ENCODE measurements around the gene RCE1.

The RCE1 gene

GRCh38 chr11:66848671-66849500, 5.6 kb downstream of the RCE1 start (continued):
- TF ChIP-seq POU6F1 (CRISPR knock-in tag; IDR thresholded peaks at IDR 0.05; ENCODE audit: borderline replicate concordance, low read depth): no peak
- no peak for TF ChIP-seq BACH2 (CRISPR knock-in tag; IDR thresholded peaks at IDR 0.05; ENCODE audit: borderline replicate concordance)
- no peak for TF ChIP-seq OSR1 (CRISPR knock-in tag; IDR thresholded peaks at IDR 0.05)
- no peak for TF ChIP-seq ISL1 (CRISPR knock-in tag; IDR thresholded peaks at IDR 0.05)
- no peak for TF ChIP-seq ZNF8 (CRISPR knock-in tag; IDR thresholded peaks at IDR 0.05)
- TF ChIP-seq ARNTL (CRISPR knock-in tag; IDR thresholded peaks at IDR 0.05; ENCODE audit: borderline replicate concordance, low read depth): no peak
- TF ChIP-seq PATZ1 (CRISPR knock-in tag; IDR thresholded peaks at IDR 0.05; ENCODE audit: borderline replicate concordance): no peak

- TF ChIP-seq ESRRG (CRISPR knock-in tag; IDR thresholded peaks at IDR 0.05) (no peak), PPARA (CRISPR knock-in tag; IDR thresholded peaks at IDR 0.05; ENCODE audit: borderline replicate concordance) (no peak), PATZ1 (CRISPR knock-in tag; IDR thresholded peaks at IDR 0.05; ENCODE audit: borderline replicate concordance) (no peak), ZC3H10 (CRISPR knock-in tag; IDR thresholded peaks at IDR 0.05) (no peak), GLIS3 (CRISPR knock-in tag; IDR thresholded peaks at IDR 0.05) (no peak), RARB (CRISPR knock-in tag; IDR thresholded peaks at IDR 0.05) (no peak), CSRNP3 (CRISPR knock-in tag; IDR thresholded peaks at IDR 0.05) (no peak), POU6F1 (CRISPR knock-in tag; IDR thresholded peaks at IDR 0.05; ENCODE audit: borderline replicate concordance, low read depth) (no peak), TSHZ2 (CRISPR knock-in tag; IDR thresholded peaks at IDR 0.05) (no peak), TCF4 (CRISPR knock-in tag; IDR thresholded peaks at IDR 0.05; ENCODE audit: borderline replicate concordance) (no peak), ZFP30 (CRISPR knock-in tag; IDR thresholded peaks at IDR 0.05) (no peak), TOX (CRISPR knock-in tag; IDR thresholded peaks at IDR 0.05; ENCODE audit: borderline replicate concordance) (no peak), CREB5 (CRISPR knock-in tag; IDR thresholded peaks at IDR 0.05; ENCODE audit: low read depth) (no peak), OSR1 (CRISPR knock-in tag; IDR thresholded peaks at IDR 0.05) (no peak)
- ATAC-seq: no peak
Measured at GRCh38 chr11:66849501-66850234, 6.4 kb downstream of the RCE1 start.

Measured in SK-N-SH treated with all-trans-retinoic acid at 6 μM for 48 hours (cell line).